HG03457 (cell line): ENCODE results near the gene PTGER2.

ENCODE experiments used
- ATAC-seq: cut with Tn5 transposase; IDR thresholded peaks from one replicate; pipeline ENCODE4 v1.9.1; 2021; ENCODE audit warnings: moderate number of reproducible peaks; ENCODE audit not compliant: unreplicated experiment

The PTGER2 gene

GRCh38 chr14:52365071-52365470 lies 51.0 kb downstream of the PTGER2 start:
- ATAC-seq = no peak

- ATAC-seq = no peak
Observed at GRCh38 chr14:52366796-52367315, 52.7 kb downstream of the PTGER2 start.

- no peak for ATAC-seq
Observed at GRCh38 chr14:52369305-52369801, 55.2 kb downstream of the PTGER2 start.

GRCh38 chr14:52370406-52370935 lies 56.4 kb downstream of the PTGER2 start:
- ATAC-seq = no peak

- ATAC-seq = no peak
Observed at GRCh38 chr14:52377940-52378339, 63.8 kb downstream of the PTGER2 start.
